Tibial nerve (tissue), 4 donors: ENCODE data around the gene LRRC47. TPM values are rescaled to one million over a fixed set of nuclear protein-coding genes. Genes with fewer than 3 reads are reported as not detected.

Source experiments
- DNase-seq, 2 donors: peaks; one replicate each; pipeline ENCODE4 v3.0.0-alpha.2; 2019; ENCODE audit warnings: low spot score in 2 of 2
- H3K27ac ChIP-seq, 4 donors: fragments of 200-600 bp; sonication (generic) in 3 of 4; one replicate each; pipeline ENCODE4 v1.5.1; 2017 to 2019; ENCODE audit warnings: mild to moderate bottlenecking in 1 of 4
- H3K27me3 ChIP-seq, 2 donors: fragments of 200-600 bp; sonication (generic) in 1 of 2; one replicate each; pipeline versions ENCODE4 v1.5.1 to v1.6.0; 2017 to 2019
- H3K36me3 ChIP-seq, 3 donors: fragments of 200-600 bp; sonication (generic); one replicate each; pipeline ENCODE4 v1.5.1; 2018 to 2019
- H3K4me1 ChIP-seq, 4 donors: fragments of 200-600 bp; sonication (generic) in 3 of 4; one replicate each; pipeline ENCODE4 v1.5.1; 2017 to 2019
- H3K4me3 ChIP-seq, 4 donors: fragments of 200-600 bp; sonication (generic) in 3 of 4; one replicate each; pipeline ENCODE4 v1.5.1; 2017 to 2019; ENCODE audit warnings: mild to moderate bottlenecking in 1 of 4, moderate library complexity in 1 of 4
- H3K9me3 ChIP-seq, 4 donors: fragments of 200-600 bp; sonication (generic) in 3 of 4; one replicate each; pipeline ENCODE4 v1.5.1; 2017 to 2019
- CTCF ChIP-seq, 5 experiments: fragments of 200-600 bp in 3 of 5; fragments of 450-650 bp in 2 of 5; sonication (generic) in 3 of 5; IDR thresholded peaks; one replicate each; pipeline ENCODE4 v1.5.1; 2016 to 2019; ENCODE audit warnings: antibody characterized with exemption in 5 of 5, mild to moderate bottlenecking in 3 of 5, moderate library complexity in 2 of 5
- EP300 ChIP-seq, 2 donors: sonication (generic); formaldehyde crosslinking; IDR thresholded peaks; one replicate each; pipeline ENCODE4 v1.6.1; 2017; ENCODE audit warnings: antibody characterized with exemption in 2 of 2, mild to moderate bottlenecking in 1 of 2
- POLR2A ChIP-seq, 2 donors: fragments of 450-650 bp; IDR thresholded peaks; one replicate each; pipeline ENCODE4 v1.6.1; 2017; ENCODE audit warnings: antibody characterized with exemption in 2 of 2, mild to moderate bottlenecking in 2 of 2, moderate library complexity in 2 of 2
- WGBS, 2 donors: methylation state at CpG; one replicate each; pipeline ENCODE4 v1.1.5; 2018; 5-methylcytosine and 5-hydroxymethylcytosine counted together
- total RNA-seq, 4 donors: library from RNA; depleted of rRNA; stranded (reverse); fragments of >200 nt; gene quantifications; one replicate each; pipeline ENCODE4 v1.1.0, GENCODE V29; 2016

The LRRC47 gene
- total RNA-seq, 4 donors from 2014 or later: 40.8 to 46.3 (median 42.6) TPM

DNA sequence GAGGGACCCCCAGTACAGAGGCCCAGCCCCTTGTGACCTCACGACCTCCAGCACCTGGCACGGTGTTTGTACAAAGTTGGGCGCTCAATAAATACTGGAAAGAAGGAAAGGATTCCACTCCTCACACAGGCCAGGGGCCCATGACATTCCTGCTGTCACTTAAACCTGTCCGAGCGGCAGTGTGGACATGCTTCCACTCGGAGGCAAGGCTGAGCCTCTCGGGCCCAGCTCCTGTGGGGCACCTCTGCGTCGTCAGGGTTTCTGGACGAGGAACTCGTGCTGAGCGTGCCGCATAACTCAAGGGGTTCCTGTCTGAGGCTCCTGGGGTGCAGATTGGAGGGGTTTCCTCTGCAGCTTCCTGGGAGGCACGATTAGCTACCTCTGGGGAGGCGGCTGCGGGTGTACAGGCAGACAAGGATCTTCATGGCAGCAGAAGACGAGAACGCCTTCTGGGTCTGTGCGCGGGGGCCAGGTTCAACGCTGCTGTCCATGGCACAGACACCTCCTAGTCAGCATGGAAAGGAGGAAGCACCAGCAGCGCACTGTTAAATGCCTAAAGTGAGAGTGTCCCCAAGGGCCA lies 27.4 kb downstream of the LRRC47 start:
- no peak overlapping the region for H3K4me3 ChIP-seq
- 87 to 88% methylated on average over 21 to 22 of the region's 22 CpGs for WGBS, 2 donors
- peaks cover 0 to 28% (median 19%) of the 10 kb centered on the region in 4 donors for H3K4me1 ChIP-seq
- no peak overlapping the region for H3K27ac ChIP-seq
- no peak for TF ChIP-seq POLR2A (IDR thresholded peaks at IDR 0.05)
- no peak for TF ChIP-seq EP300 (IDR thresholded peaks at IDR 0.05)
- no peak for TF ChIP-seq CTCF (IDR thresholded peaks at IDR 0.05)
- H3K27me3 ChIP-seq: peaks cover 0 to under 1% of the 10 kb centered on the region in 2 donors
- DNase-seq: no peak
- H3K36me3 ChIP-seq: no peaks in the 10 kb centered on the region
- no peaks in the 10 kb centered on the region for H3K9me3 ChIP-seq

DNA sequence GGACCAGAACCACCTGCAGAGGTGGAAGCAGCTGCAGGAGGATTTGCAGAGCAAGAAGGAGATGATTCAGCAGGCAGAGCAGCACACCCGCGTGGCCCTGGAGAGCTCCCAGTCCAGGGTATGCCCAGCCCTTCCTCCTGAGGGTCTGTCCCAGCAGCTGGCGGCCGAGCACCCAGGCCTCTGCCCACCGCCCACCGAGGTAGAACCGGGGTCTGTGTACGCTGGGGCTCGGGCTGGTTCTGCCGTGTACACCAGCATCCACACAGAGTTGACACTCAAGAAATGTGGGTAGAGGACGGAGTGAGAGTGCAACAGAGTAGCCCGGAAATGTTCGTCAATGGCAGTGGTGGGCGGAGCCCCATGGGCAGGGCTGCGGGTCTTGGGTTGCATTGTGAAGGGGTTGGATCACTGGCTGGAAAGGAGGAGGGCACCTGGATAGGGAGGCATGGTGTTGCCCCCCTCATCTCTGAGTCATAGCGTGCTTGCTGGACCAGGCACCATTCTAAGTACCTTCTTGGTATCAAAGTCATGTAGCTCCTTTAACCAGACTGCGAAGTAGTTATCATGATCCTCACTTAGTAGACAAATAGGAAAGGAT lies 28.9 kb downstream of the LRRC47 start:
- no peak overlapping the region for H3K27ac ChIP-seq
- H3K9me3 ChIP-seq: peaks cover 0 to 4% (median 0%) of the 10 kb centered on the region in 4 donors
- peaks cover 0 to 12% of the 10 kb centered on the region in 2 donors for H3K27me3 ChIP-seq
- H3K36me3 ChIP-seq: no peaks in the 10 kb centered on the region
- no peak for DNase-seq
- TF ChIP-seq POLR2A (IDR thresholded peaks at IDR 0.05): no peak
- no peak for TF ChIP-seq EP300 (IDR thresholded peaks at IDR 0.05)
- TF ChIP-seq CTCF (IDR thresholded peaks at IDR 0.05): no peak
- H3K4me1 ChIP-seq: peaks cover 0 to 14% (median 9%) of the 10 kb centered on the region in 4 donors
- WGBS, 2 donors: 80 to 88% methylated on average over 17 of the region's 17 CpGs
- no peak overlapping the region for H3K4me3 ChIP-seq

GRCh38 chr1:3763351-3764125 lies 32.8 kb downstream of the LRRC47 start:
- Histone ChIP-seq H3K4me3 (no peak overlapping the region), H3K27me3 (peaks cover 0 to 30% of the 10 kb centered on the region in 2 donors), H3K27ac (no peak overlapping the region), H3K4me1 (no peaks in the 10 kb centered on the region), H3K36me3 (no peaks in the 10 kb centered on the region), H3K9me3 (peaks cover 0 to 21% (median 0%) of the 10 kb centered on the region in 4 donors)
- DNase-seq: no peak
- 77 to 82% methylated on average over 30 to 31 of the region's 31 CpGs for WGBS, 2 donors
- no peak for TF ChIP-seq POLR2A (IDR thresholded peaks at IDR 0.05)
- no peak for TF ChIP-seq CTCF (IDR thresholded peaks at IDR 0.05)
- TF ChIP-seq EP300 (IDR thresholded peaks at IDR 0.05): no peak

DNA sequence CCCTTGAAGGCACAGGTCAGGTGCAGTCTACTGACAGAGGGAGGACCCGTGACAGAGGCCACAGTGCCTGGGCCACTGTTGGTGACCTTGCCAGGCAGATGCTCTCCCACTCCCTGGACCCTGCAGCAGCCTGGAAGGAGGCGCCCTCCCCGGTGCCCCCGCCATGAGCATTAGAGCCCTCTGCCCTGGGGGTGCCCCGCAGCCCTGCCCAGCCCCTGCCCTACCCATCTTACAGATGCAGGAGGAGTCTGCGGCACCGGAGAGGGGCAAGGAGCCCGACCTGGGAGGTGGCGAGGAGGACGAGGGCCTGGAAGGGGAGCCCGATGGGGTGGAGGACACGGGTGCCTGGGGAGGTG lies 33.4 kb downstream of the LRRC47 start:
- H3K27me3 ChIP-seq: peaks cover 0 to 34% of the 10 kb centered on the region in 2 donors
- H3K9me3 ChIP-seq: peaks cover 0 to 21% (median 0%) of the 10 kb centered on the region in 4 donors
- H3K4me1 ChIP-seq: no peaks in the 10 kb centered on the region
- DNase-seq: no peak
- 76 to 88% methylated on average over 11 of the region's 12 CpGs for WGBS, 2 donors
- no peaks in the 10 kb centered on the region for H3K36me3 ChIP-seq
- H3K27ac ChIP-seq: no peak overlapping the region
- no peak overlapping the region for H3K4me3 ChIP-seq
- no peak for TF ChIP-seq EP300 (IDR thresholded peaks at IDR 0.05)
- no peak for TF ChIP-seq CTCF (IDR thresholded peaks at IDR 0.05)
- TF ChIP-seq POLR2A (IDR thresholded peaks at IDR 0.05): no peak
